Measurements from ENCODE around the gene PHYKPL.

DNA sequence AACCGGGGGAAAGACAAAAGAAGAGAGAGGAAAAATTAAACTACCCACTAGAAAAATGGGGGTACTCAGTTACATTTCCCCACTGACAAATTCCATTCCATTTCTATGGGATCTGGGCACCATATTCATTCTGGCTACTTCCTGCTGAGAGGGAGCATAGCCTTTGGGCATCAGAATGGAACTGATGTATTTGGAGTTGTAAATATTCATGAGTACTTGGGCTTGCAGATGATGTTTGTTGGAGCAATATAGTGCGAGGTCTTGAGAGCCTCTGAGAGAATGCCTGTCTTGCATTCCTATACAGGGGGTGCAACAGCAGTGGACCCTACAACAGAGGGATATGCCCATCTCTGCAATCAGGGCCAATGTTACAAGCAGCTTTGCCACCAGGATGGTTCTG lies 62.1 kb downstream of the PHYKPL start:
- TF ChIP-seq, protein P1, sequence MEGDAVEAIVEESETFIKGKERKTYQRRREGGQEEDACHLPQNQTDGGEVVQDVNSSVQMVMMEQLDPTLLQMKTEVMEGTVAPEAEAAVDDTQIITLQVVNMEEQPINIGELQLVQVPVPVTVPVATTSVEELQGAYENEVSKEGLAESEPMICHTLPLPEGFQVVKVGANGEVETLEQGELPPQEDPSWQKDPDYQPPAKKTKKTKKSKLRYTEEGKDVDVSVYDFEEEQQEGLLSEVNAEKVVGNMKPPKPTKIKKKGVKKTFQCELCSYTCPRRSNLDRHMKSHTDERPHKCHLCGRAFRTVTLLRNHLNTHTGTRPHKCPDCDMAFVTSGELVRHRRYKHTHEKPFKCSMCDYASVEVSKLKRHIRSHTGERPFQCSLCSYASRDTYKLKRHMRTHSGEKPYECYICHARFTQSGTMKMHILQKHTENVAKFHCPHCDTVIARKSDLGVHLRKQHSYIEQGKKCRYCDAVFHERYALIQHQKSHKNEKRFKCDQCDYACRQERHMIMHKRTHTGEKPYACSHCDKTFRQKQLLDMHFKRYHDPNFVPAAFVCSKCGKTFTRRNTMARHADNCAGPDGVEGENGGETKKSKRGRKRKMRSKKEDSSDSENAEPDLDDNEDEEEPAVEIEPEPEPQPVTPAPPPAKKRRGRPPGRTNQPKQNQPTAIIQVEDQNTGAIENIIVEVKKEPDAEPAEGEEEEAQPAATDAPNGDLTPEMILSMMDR (IDR thresholded peaks at IDR 0.05), result no peak
- no peak for TF ChIP-seq POLR2A (IDR thresholded peaks at IDR 0.05)
